ENCODE data around the gene CNN2.
"Not testable (repeated sequence)": the region's sequence is repeated elsewhere in the genome, so short reads cannot be mapped to it uniquely, and the experiment has no call there.

DNA sequence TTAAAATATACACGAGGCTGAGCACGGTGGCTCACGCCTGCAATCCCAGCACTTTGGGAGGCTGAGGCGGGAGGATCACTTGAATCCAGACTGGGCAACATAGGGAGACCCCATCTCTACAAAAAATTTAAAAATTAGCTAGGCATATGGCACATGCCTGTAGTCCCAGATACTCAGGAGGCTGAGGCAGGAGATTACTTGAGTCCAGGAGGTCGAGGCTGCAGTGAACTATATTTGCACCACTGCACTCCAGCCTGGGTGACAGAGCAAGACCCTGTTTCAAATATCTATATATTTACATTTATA, 2.6 kb upstream of the CNN2 start:
- not testable (repeated sequence) for TF ChIP-seq CTCF (conservative IDR thresholded peaks at IDR 0.05; ENCODE audit: low read depth, low read length); EZH2phosphoT487 (IDR thresholded peaks at IDR 0.05; ENCODE audit: borderline replicate concordance, low read length); EZH2 (IDR thresholded peaks at IDR 0.05; ENCODE audit: low read length, unreplicated experiment)
